Tibial artery (tissue), 4 donors: Measurements from ENCODE around the gene ZNF140.

Source experiments
- DNase-seq, 2 donors: peaks; one replicate each; pipeline ENCODE4 v3.0.0-alpha.2; 2019
- H3K27ac ChIP-seq, 2 donors: fragments of 200-600 bp; sonication (generic) in 1 of 2; 1 replicate in 1 of 2; 2 replicates in 1 of 2; pipeline ENCODE4 v1.5.1; 2018 to 2019; ENCODE audit warnings: mild to moderate bottlenecking in 1 of 2
- H3K27me3 ChIP-seq, 2 donors: fragments of 200-600 bp; sonication (generic) in 1 of 2; one replicate each; pipeline versions ENCODE4 v1.5.1 to v1.6.0; 2016 to 2019
- H3K36me3 ChIP-seq, 3 donors: fragments of 200-600 bp; sonication (generic) in 2 of 3; one replicate each; pipeline ENCODE4 v1.5.1; 2016 to 2019; ENCODE audit warnings: mild to moderate bottlenecking in 2 of 3
- H3K4me1 ChIP-seq, 4 donors: fragments of 200-600 bp; sonication (generic) in 2 of 4; 1 replicate in 3 of 4; 2 replicates in 1 of 4; pipeline ENCODE4 v1.5.1; 2016 to 2019
- H3K4me3 ChIP-seq, 2 donors: fragments of 200-600 bp; sonication (generic) in 1 of 2; 1 replicate in 1 of 2; 2 replicates in 1 of 2; pipeline ENCODE4 v1.5.1; 2018 to 2019; ENCODE audit warnings: mild to moderate bottlenecking in 2 of 2
- H3K9me3 ChIP-seq, 3 donors: fragments of 200-600 bp; sonication (generic) in 1 of 3; one replicate each; pipeline ENCODE4 v1.5.1; 2016 to 2019
- CTCF ChIP-seq, 2 experiments: fragments of 200-600 bp in 1 of 2; fragments of 450-650 bp in 1 of 2; IDR thresholded peaks; one replicate each; pipeline ENCODE4 v1.5.1; 2017 to 2019; ENCODE audit warnings: antibody characterized with exemption in 2 of 2, mild to moderate bottlenecking in 1 of 2, moderate library complexity in 1 of 2
- intact Hi-C: fragments of 100-400 bp; cut with DNase I; formaldehyde crosslinking; loops from one replicate; pipeline ENCODE4 v1.15.0; 2023; ENCODE audit warnings: low total_unique reads

ZNF140 gene

DNA sequence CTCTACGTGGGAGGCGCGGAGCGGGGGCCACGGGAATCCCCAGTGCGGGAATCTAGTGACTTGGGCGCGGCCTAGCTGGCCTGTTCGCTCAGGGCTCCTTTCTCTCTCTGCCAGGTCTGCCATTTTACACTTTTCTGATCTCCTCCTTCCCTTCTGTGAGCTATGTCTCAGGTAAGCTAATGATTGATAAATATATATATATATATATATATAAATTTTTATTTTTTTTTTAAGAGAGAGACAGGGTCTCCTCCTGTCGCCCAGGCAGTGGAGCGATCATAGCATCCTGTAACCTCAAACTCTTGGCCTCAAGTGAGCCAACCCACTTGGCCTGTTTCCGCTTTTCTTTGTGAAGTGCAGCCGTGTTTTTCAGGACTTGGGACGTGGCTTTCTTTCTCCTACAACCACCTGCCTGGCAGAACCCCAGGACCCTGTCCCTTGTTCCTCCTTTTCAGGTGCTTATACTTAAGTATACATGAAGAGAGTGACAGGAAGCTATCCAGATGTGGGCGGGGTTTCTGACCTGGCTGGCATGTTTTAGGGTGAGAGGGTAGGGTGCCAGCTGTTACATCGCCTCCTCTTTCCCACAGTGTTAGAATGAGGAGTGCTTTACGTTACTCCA lies 547 bp downstream of the ZNF140 start:
- H3K9me3 ChIP-seq = peaks cover 0 to 81% (median 65%) of the 10 kb centered on the region in 3 donors
- H3K4me1 ChIP-seq = peaks cover 0 to 17% (median 8%) of the 10 kb centered on the region in 4 donors

GRCh38 chr12:133083345-133083744 lies 2.6 kb downstream of the ZNF140 start:
- Histone ChIP-seq H3K9me3 (peaks cover 0 to 81% (median 68%) of the 10 kb centered on the region in 3 donors), H3K4me3 (no peak overlapping the region), H3K27ac (no peak overlapping the region), H3K27me3 (no peaks in the 10 kb centered on the region), H3K36me3 (peaks cover 66 to 69% (median 67%) of the 10 kb centered on the region in 3 donors), H3K4me1 (peaks cover 0 to 17% (median 8%) of the 10 kb centered on the region in 4 donors)
- intact Hi-C loops = loop anchor here (5.0 kb wide), 1 partner anchor 46 kb away; the partner anchor contains the start of gene ZNF84
- TF ChIP-seq CTCF (IDR thresholded peaks at IDR 0.05) = no peak
- DNase-seq = no peak

More for the DNA sequence above, 547 bp downstream of the ZNF140 start:
- H3K4me3 ChIP-seq = peak overlapping the region; percentile 87 to 89
- DNase-seq = peak in 1 of 2 donors; percentile 18
- H3K27ac ChIP-seq = peak overlapping the region; percentile 96 to 99
- H3K27me3 ChIP-seq = no peaks in the 10 kb centered on the region
- TF ChIP-seq CTCF (IDR thresholded peaks at IDR 0.05) = no peak
- intact Hi-C loops = loop anchor here (2.0 to 5.0 kb wide), 2 partner anchors 44 to 48 kb away; partner anchors contain the start of gene ZNF84
- H3K36me3 ChIP-seq = peaks cover 45 to 53% (median 46%) of the 10 kb centered on the region in 3 donors

- DNase-seq = no peak
- Histone ChIP-seq H3K4me1 (no peaks in the 10 kb centered on the region), H3K4me3 (no peak overlapping the region), H3K9me3 (peaks cover 29 to 100% (median 99%) of the 10 kb centered on the region in 3 donors), H3K27ac (no peak overlapping the region), H3K27me3 (no peaks in the 10 kb centered on the region), H3K36me3 (peaks cover 92 to 100% (median 100%) of the 10 kb centered on the region in 3 donors)
- TF ChIP-seq CTCF (IDR thresholded peaks at IDR 0.05) = no peak
- intact Hi-C loops = no loop called here
Measured at GRCh38 chr12:133105620-133106019, 24.9 kb downstream of the ZNF140 start.

DNA sequence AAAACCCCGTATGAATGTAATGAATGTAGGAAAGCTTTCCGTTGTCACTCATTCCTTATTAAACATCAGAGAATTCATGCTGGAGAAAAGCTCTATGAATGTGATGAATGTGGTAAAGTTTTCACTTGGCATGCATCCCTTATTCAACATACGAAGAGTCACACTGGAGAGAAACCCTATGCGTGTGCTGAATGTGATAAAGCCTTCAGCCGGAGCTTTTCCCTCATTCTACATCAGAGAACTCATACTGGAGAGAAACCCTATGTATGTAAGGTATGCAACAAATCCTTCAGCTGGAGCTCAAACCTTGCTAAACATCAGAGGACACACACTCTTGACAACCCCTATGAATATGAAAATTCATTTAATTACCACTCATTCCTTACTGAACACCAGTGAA lies 25.5 kb downstream of the ZNF140 start:
- H3K27ac ChIP-seq = no peak overlapping the region
- no peak for TF ChIP-seq CTCF (IDR thresholded peaks at IDR 0.05)
- H3K4me1 ChIP-seq = no peaks in the 10 kb centered on the region
- no peaks in the 10 kb centered on the region for H3K27me3 ChIP-seq
- H3K9me3 ChIP-seq = peaks cover 29 to 100% (median 99%) of the 10 kb centered on the region in 3 donors
- H3K4me3 ChIP-seq = no peak overlapping the region
- peaks cover 88 to 100% (median 99%) of the 10 kb centered on the region in 3 donors for H3K36me3 ChIP-seq
- intact Hi-C loops = no loop called here
- DNase-seq = no peak

- Histone ChIP-seq H3K9me3 (peaks cover 29 to 99% (median 97%) of the 10 kb centered on the region in 3 donors), H3K4me3 (no peak overlapping the region), H3K4me1 (no peaks in the 10 kb centered on the region), H3K27me3 (no peaks in the 10 kb centered on the region), H3K36me3 (peaks cover 79 to 94% (median 93%) of the 10 kb centered on the region in 3 donors), H3K27ac (no peak overlapping the region)
- no peak for DNase-seq
- TF ChIP-seq CTCF (IDR thresholded peaks at IDR 0.05) = no peak
- intact Hi-C loops = no loop called here
Measured at GRCh38 chr12:133107121-133107520, 26.4 kb downstream of the ZNF140 start.
